ENCODE measurements around the gene DISP3. TPM values are rescaled to one million over a fixed set of nuclear protein-coding genes. Genes with fewer than 3 reads are reported as not detected.
A peak's percentile ranks its signal among the peaks of the same experiment; 100 is the strongest.

Gene DISP3
- total RNA-seq, 1 donor from 2014 or later, result 0.05 TPM

- Mint-ChIP-seq H3K4me3 (ENCODE audit: unreplicated experiment) (no peak overlapping the region), H3K27me3 (ENCODE audit: low read depth) (peaks cover 59% of the 10 kb centered on the region), H3K36me3 (ENCODE audit: low read depth) (peaks cover 3% of the 10 kb centered on the region), H3K9me3 (ENCODE audit: low read depth) (no peaks in the 10 kb centered on the region), H3K4me1 (ENCODE audit: low read depth) (peaks cover 5% of the 10 kb centered on the region), H3K27ac (ENCODE audit: unreplicated experiment) (no peak overlapping the region)
- peak; percentile 24 for DNase-seq (ENCODE audit: low spot score)
- TF ChIP-seq CTCF (IDR thresholded peaks at IDR 0.05), result no peak
These were observed 2.1 kb downstream of the DISP3 start for GRCh38 chr1:11481019-11481418.

GRCh38 chr1:11482198-11482597 is 3.2 kb downstream of the DISP3 start:
- Mint-ChIP-seq H3K27me3 (ENCODE audit: low read depth) (peaks cover 62% of the 10 kb centered on the region), H3K4me1 (ENCODE audit: low read depth) (peaks cover 5% of the 10 kb centered on the region), H3K36me3 (ENCODE audit: low read depth) (peaks cover 3% of the 10 kb centered on the region), H3K4me3 (ENCODE audit: unreplicated experiment) (no peak overlapping the region), H3K27ac (ENCODE audit: unreplicated experiment) (no peak overlapping the region), H3K9me3 (ENCODE audit: low read depth) (no peaks in the 10 kb centered on the region)
- DNase-seq (ENCODE audit: low spot score), result no peak
- TF ChIP-seq CTCF (IDR thresholded peaks at IDR 0.05), result no peak

GRCh38 chr1:11482701-11483479 is 3.9 kb downstream of the DISP3 start:
- peaks cover 64% of the 10 kb centered on the region for H3K27me3 Mint-ChIP-seq (ENCODE audit: low read depth)

GRCh38 chr1:11483581-11484320 is 4.8 kb downstream of the DISP3 start:
- Mint-ChIP-seq H3K9me3 (ENCODE audit: low read depth) (no peaks in the 10 kb centered on the region), H3K4me3 (ENCODE audit: unreplicated experiment) (no peak overlapping the region), H3K36me3 (ENCODE audit: low read depth) (peaks cover 3% of the 10 kb centered on the region), H3K4me1 (ENCODE audit: low read depth) (peaks cover 5% of the 10 kb centered on the region), H3K27me3 (ENCODE audit: low read depth) (peaks cover 62% of the 10 kb centered on the region), H3K27ac (ENCODE audit: unreplicated experiment) (no peak overlapping the region)
- no peak for DNase-seq (ENCODE audit: low spot score)
- TF ChIP-seq CTCF (IDR thresholded peaks at IDR 0.05), result no peak

More at GRCh38 chr1:11482701-11483479, 3.9 kb downstream of the DISP3 start:
- Mint-ChIP-seq H3K4me1 (ENCODE audit: low read depth) (peaks cover 5% of the 10 kb centered on the region), H3K36me3 (ENCODE audit: low read depth) (peaks cover 3% of the 10 kb centered on the region), H3K27ac (ENCODE audit: unreplicated experiment) (no peak overlapping the region), H3K9me3 (ENCODE audit: low read depth) (no peaks in the 10 kb centered on the region), H3K4me3 (ENCODE audit: unreplicated experiment) (no peak overlapping the region)
- DNase-seq (ENCODE audit: low spot score), result peak; percentile 2
- no peak for TF ChIP-seq CTCF (IDR thresholded peaks at IDR 0.05)

GRCh38 chr1:11484321-11484655 is 5.3 kb downstream of the DISP3 start:
- no peak for TF ChIP-seq CTCF (IDR thresholded peaks at IDR 0.05)
- no peaks in the 10 kb centered on the region for H3K9me3 Mint-ChIP-seq (ENCODE audit: low read depth)
- H3K27ac Mint-ChIP-seq (ENCODE audit: unreplicated experiment), result no peak overlapping the region
- H3K27me3 Mint-ChIP-seq (ENCODE audit: low read depth), result peaks cover 62% of the 10 kb centered on the region
- H3K4me3 Mint-ChIP-seq (ENCODE audit: unreplicated experiment), result no peak overlapping the region
- peaks cover 3% of the 10 kb centered on the region for H3K36me3 Mint-ChIP-seq (ENCODE audit: low read depth)
- H3K4me1 Mint-ChIP-seq (ENCODE audit: low read depth), result peaks cover 5% of the 10 kb centered on the region
- DNase-seq (ENCODE audit: low spot score), result no peak
